ENCODE results near the gene INF2.

- TF ChIP-seq POLR2A (IDR thresholded peaks at IDR 0.05; ENCODE audit: low read depth, low read length) (no peak), MAX (IDR thresholded peaks at IDR 0.05; ENCODE audit: insufficient read depth, insufficient read length) (no peak), POLR2AphosphoS5 (IDR thresholded peaks at IDR 0.05; ENCODE audit: insufficient read depth, low read depth, low read length) (no peak)
These were observed 9.4 kb downstream of the INF2 start for GRCh38 chr14:104698688-104699425.

All from endothelial cell of umbilical vein (primary cell).